IPS-20b (cell line): ENCODE results near the gene FOXE3.
"Not testable (repeated sequence)": the region's sequence is repeated elsewhere in the genome, so short reads cannot be mapped to it uniquely, and the experiment has no call there.

Source experiments
- H3K27ac ChIP-seq: one replicate; pipeline ENCODE4 v1.5.1; 2013; ENCODE audit warnings: low read length
- H3K27me3 ChIP-seq: 2 replicates; pipeline ENCODE4 v1.6.1; 2013; ENCODE audit warnings: mild to moderate bottlenecking, low read length, inconsistent platforms; ENCODE audit not compliant: insufficient read depth
- H3K36me3 ChIP-seq: 2 replicates; pipeline ENCODE4 v1.6.1; 2013; ENCODE audit warnings: low read depth, mild to moderate bottlenecking, inconsistent platforms, low read length, moderate library complexity; ENCODE audit not compliant: insufficient read depth
- H3K4me1 ChIP-seq: 2 replicates; pipeline ENCODE4 v1.6.1; 2013; ENCODE audit warnings: mild to moderate bottlenecking, control low read depth, inconsistent platforms, low read length, moderate library complexity; ENCODE audit not compliant: insufficient read depth
- H3K4me3 ChIP-seq: 2 replicates; pipeline ENCODE4 v1.5.1; 2013; ENCODE audit warnings: mild to moderate bottlenecking, low read length, inconsistent platforms
- H3K9ac ChIP-seq: 2 replicates; pipeline ENCODE4 v1.6.1; 2013; ENCODE audit warnings: low read depth, mild to moderate bottlenecking, inconsistent platforms, low read length, moderate library complexity
- H3K9me3 ChIP-seq: 2 replicates; pipeline ENCODE4 v1.6.1; 2013; ENCODE audit warnings: mild to moderate bottlenecking, low read depth, low read length, inconsistent platforms; ENCODE audit not compliant: insufficient read depth

FOXE3 gene

GRCh38 chr1:47444297-47444561 is 28.1 kb downstream of the FOXE3 start:
- peaks cover 100% of the 10 kb centered on the region for H3K27me3 ChIP-seq
- peaks cover 10% of the 10 kb centered on the region; the same call in 1 of the 2 replicates for H3K9me3 ChIP-seq
- no peak overlapping the region for H3K27ac ChIP-seq
- H3K9ac ChIP-seq: no peak overlapping the region
- peak overlapping the region; percentile 50 for H3K4me3 ChIP-seq
- peaks cover 22% of the 10 kb centered on the region; the same call in 1 of the 2 replicates for H3K4me1 ChIP-seq
- H3K36me3 ChIP-seq: no peaks in the 10 kb centered on the region

GRCh38 chr1:47444562-47445465 is 28.7 kb downstream of the FOXE3 start:
- H3K27ac ChIP-seq: no peak overlapping the region
- H3K4me3 ChIP-seq: peak overlapping the region; percentile 50
- peaks cover 10% of the 10 kb centered on the region; the same call in 1 of the 2 replicates for H3K9me3 ChIP-seq
- peaks cover 100% of the 10 kb centered on the region for H3K27me3 ChIP-seq
- H3K4me1 ChIP-seq: peaks cover 22% of the 10 kb centered on the region; the same call in 1 of the 2 replicates
- H3K36me3 ChIP-seq: no peaks in the 10 kb centered on the region
- no peak overlapping the region for H3K9ac ChIP-seq

- Histone ChIP-seq H3K4me1 (peaks cover 22% of the 10 kb centered on the region; the same call in 1 of the 2 replicates), H3K27me3 (peaks cover 100% of the 10 kb centered on the region), H3K4me3 (no peak overlapping the region), H3K36me3 (no peaks in the 10 kb centered on the region), H3K9ac (no peak overlapping the region), H3K27ac (no peak overlapping the region), H3K9me3 (peaks cover 10% of the 10 kb centered on the region; the same call in 1 of the 2 replicates)
These were observed 29.9 kb downstream of the FOXE3 start for GRCh38 chr1:47445823-47446550.

- Histone ChIP-seq H3K9ac (no peak overlapping the region), H3K4me3 (no peak overlapping the region), H3K27me3 (peaks cover 100% of the 10 kb centered on the region), H3K36me3 (no peaks in the 10 kb centered on the region), H3K9me3 (no peaks in the 10 kb centered on the region; the same call in 1 of the 2 replicates), H3K27ac (no peak overlapping the region), H3K4me1 (peaks cover 18% of the 10 kb centered on the region; the same call in 1 of the 2 replicates)
These were observed 32.6 kb downstream of the FOXE3 start for GRCh38 chr1:47448462-47449222.

- H3K4me1 ChIP-seq: peaks cover 11% of the 10 kb centered on the region; the same call in 1 of the 2 replicates
- H3K4me3 ChIP-seq: peak overlapping the region; percentile 30; the same call in 1 of the 2 replicates
- no peaks in the 10 kb centered on the region; the same call in 1 of the 2 replicates for H3K9me3 ChIP-seq
- H3K36me3 ChIP-seq: no peaks in the 10 kb centered on the region
- no peak overlapping the region for H3K27ac ChIP-seq
- peaks cover 94% of the 10 kb centered on the region for H3K27me3 ChIP-seq
- no peak overlapping the region for H3K9ac ChIP-seq
These were observed 33.9 kb downstream of the FOXE3 start for GRCh38 chr1:47449822-47450552.

- Histone ChIP-seq H3K9me3 (no peaks in the 10 kb centered on the region; the same call in 1 of the 2 replicates), H3K4me1 (peaks cover 6% of the 10 kb centered on the region; the same call in 1 of the 2 replicates), H3K9ac (no peak overlapping the region), H3K36me3 (no peaks in the 10 kb centered on the region), H3K4me3 (no peak overlapping the region), H3K27ac (no peak overlapping the region), H3K27me3 (peaks cover 88% of the 10 kb centered on the region)
These were observed 34.5 kb downstream of the FOXE3 start for GRCh38 chr1:47450606-47451005.

GRCh38 chr1:47452426-47452825 is 36.3 kb downstream of the FOXE3 start:
- Histone ChIP-seq H3K9me3 (no peaks in the 10 kb centered on the region; the same call in 1 of the 2 replicates), H3K27ac (no peak overlapping the region), H3K27me3 (peaks cover 75% of the 10 kb centered on the region), H3K9ac (no peak overlapping the region), H3K4me1 (no peaks in the 10 kb centered on the region; the same call in 1 of the 2 replicates), H3K4me3 (no peak overlapping the region), H3K36me3 (no peaks in the 10 kb centered on the region)

GRCh38 chr1:47453910-47454309 is 37.8 kb downstream of the FOXE3 start:
- not testable (repeated sequence) for H3K27ac ChIP-seq, H3K4me3 ChIP-seq
- peaks cover 67% of the 10 kb centered on the region for H3K27me3 ChIP-seq

GRCh38 chr1:47456250-47456649 is 40.2 kb downstream of the FOXE3 start:
- H3K9ac ChIP-seq: no peak overlapping the region
- peaks cover 22% of the 10 kb centered on the region for H3K4me1 ChIP-seq
- no peak overlapping the region for H3K4me3 ChIP-seq
- no peaks in the 10 kb centered on the region for H3K36me3 ChIP-seq
- peaks cover 57% of the 10 kb centered on the region for H3K27me3 ChIP-seq
- no peak overlapping the region for H3K27ac ChIP-seq
- no peaks in the 10 kb centered on the region for H3K9me3 ChIP-seq

More at GRCh38 chr1:47453910-47454309, 37.8 kb downstream of the FOXE3 start:
- H3K4me1 ChIP-seq, H3K9ac ChIP-seq, H3K36me3 ChIP-seq, H3K9me3 ChIP-seq: not testable (repeated sequence)

GRCh38 chr1:47457547-47457946 is 41.5 kb downstream of the FOXE3 start:
- not testable (repeated sequence) for H3K9me3 ChIP-seq, H3K9ac ChIP-seq, H3K27ac ChIP-seq, H3K36me3 ChIP-seq, H3K4me3 ChIP-seq
- peaks cover 22% of the 10 kb centered on the region for H3K4me1 ChIP-seq
- peaks cover 57% of the 10 kb centered on the region for H3K27me3 ChIP-seq
